Measurements from ENCODE around the gene PAPOLA.

- TF ChIP-seq TAF1 (IDR thresholded peaks at IDR 0.05; ENCODE audit: borderline replicate concordance, insufficient read depth, low read length) (no peak), POLR2AphosphoS5 (IDR thresholded peaks at IDR 0.05; ENCODE audit: low read depth, low read length) (no peak), SIN3A (IDR thresholded peaks at IDR 0.05; ENCODE audit: borderline replicate concordance, insufficient read depth, low read length) (no peak)
Observed at GRCh38 chr14:96511667-96512066, 9.5 kb downstream of the PAPOLA start.

Data from PFSK-1 (cell line).